Urinary bladder (tissue), 4 donors: ENCODE measurements around the gene C1GALT1C1L. TPM values are rescaled to one million over a fixed set of nuclear protein-coding genes. Genes with fewer than 3 reads are reported as not detected.
A peak's percentile ranks its signal among the peaks of the same experiment; 100 is the strongest.
"Not testable (repeated sequence)": the region's sequence is repeated elsewhere in the genome, so short reads cannot be mapped to it uniquely, and the experiment has no call there.

ENCODE experiments used
- DNase-seq: peaks from one replicate; pipeline ENCODE4 v3.0.0-alpha.2; 2015; ENCODE audit errors: extremely low spot score
- H3K27ac ChIP-seq: one replicate; pipeline ENCODE4 v1.5.1; 2013; ENCODE audit warnings: low read depth, mild to moderate bottlenecking, moderate library complexity
- H3K36me3 ChIP-seq: one replicate; pipeline ENCODE4 v1.6.1; 2013; ENCODE audit warnings: mild to moderate bottlenecking, moderate library complexity; ENCODE audit not compliant: insufficient read depth
- H3K4me1 ChIP-seq: one replicate; pipeline ENCODE4 v1.6.1; 2013; ENCODE audit warnings: mild to moderate bottlenecking, moderate library complexity; ENCODE audit not compliant: insufficient read depth
- H3K4me3 ChIP-seq: one replicate; pipeline ENCODE4 v1.5.1; 2013; ENCODE audit warnings: low read depth, low read length
- WGBS: extraction: QIAGEN DNeasy Blood & Tissue Kit; methylation state at CpG from one replicate; pipeline ENCODE4 v1.1.7; 2013; 5-methylcytosine and 5-hydroxymethylcytosine counted together
- polyA plus RNA-seq: library from polyadenylated mRNA; stranded (reverse); fragments of 200-250 nt; gene quantifications from one replicate; pipeline ENCODE4 v1.2.3, GENCODE V29; 2013
- total RNA-seq: library from RNA; depleted of rRNA; stranded (reverse); fragments of >200 nt; gene quantifications from one replicate; pipeline ENCODE4 v1.2.3, GENCODE V29; 2014
- donor health status: healthy with polysubstance abuse.
- donor health status: healthy.

C1GALT1C1L gene
- total and polyA plus RNA-seq, 2 donors, result 2.2 to 2.9 TPM

- peak overlapping the region; percentile 73 for H3K4me3 ChIP-seq
- H3K36me3 ChIP-seq, result no peaks in the 10 kb centered on the region
- no peaks in the 10 kb centered on the region for H3K4me1 ChIP-seq
- no peak for DNase-seq
- no peak overlapping the region for H3K27ac ChIP-seq
- 27% methylated on average over 10 of the region's 10 CpGs for WGBS
Observed at GRCh38 chr2:43636621-43637020, 39.6 kb downstream of the C1GALT1C1L start.

DNA sequence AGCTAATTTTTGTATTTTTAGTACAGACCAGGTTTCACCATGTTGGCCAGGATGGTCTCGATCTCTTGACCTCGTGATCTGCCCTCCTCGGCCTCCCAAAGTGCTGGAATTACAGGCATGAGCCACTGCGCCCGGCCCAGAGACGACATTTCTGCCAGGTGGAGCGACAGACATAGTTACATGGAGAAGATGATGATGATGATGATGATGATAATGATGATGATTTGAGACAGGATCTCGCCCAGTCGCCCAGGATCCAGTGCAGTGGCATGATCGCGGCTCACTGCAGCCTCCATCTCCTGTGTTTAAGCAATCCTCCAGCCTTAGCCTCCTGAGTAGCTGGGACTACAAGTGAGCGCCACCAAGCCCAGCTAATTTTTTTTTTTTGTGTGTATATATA is 40.1 kb downstream of the C1GALT1C1L start:
- H3K27ac ChIP-seq, DNase-seq, H3K4me3 ChIP-seq, H3K36me3 ChIP-seq, H3K4me1 ChIP-seq: not testable (repeated sequence)
- 96% methylated on average over 12 of the region's 12 CpGs for WGBS

GRCh38 chr2:43634604-43635306 is 41.5 kb downstream of the C1GALT1C1L start:
- no peak overlapping the region for H3K27ac ChIP-seq
- H3K36me3 ChIP-seq, result no peaks in the 10 kb centered on the region
- no peak overlapping the region for H3K4me3 ChIP-seq
- 28% methylated on average over 6 of the region's 6 CpGs for WGBS
- H3K4me1 ChIP-seq, result no peaks in the 10 kb centered on the region
- DNase-seq, result peak; percentile 77

GRCh38 chr2:43631618-43632317 is 44.5 kb downstream of the C1GALT1C1L start:
- no peak for DNase-seq
- no peak overlapping the region for H3K4me3 ChIP-seq
- whole genome bisulfite sequencing, result 74% methylated on average over 11 of the region's 11 CpGs
- H3K36me3 ChIP-seq, result no peaks in the 10 kb centered on the region
- H3K27ac ChIP-seq, result no peak overlapping the region
- no peaks in the 10 kb centered on the region for H3K4me1 ChIP-seq

Other genes starting within 250 kb of the C1GALT1C1L start
- gene THADA, start 80.4 kb downstream of the C1GALT1C1L start, total RNA-seq, result 71.6 TPM
- 12.2 TPM for gene THADA, start 80.4 kb downstream of the C1GALT1C1L start, polyA plus RNA-seq
- gene PLEKHH2, start 39.2 kb downstream of the C1GALT1C1L start, total RNA-seq, result 53.6 TPM
- gene PLEKHH2, start 39.2 kb downstream of the C1GALT1C1L start, polyA plus RNA-seq, result 7.0 TPM
- 70.8 TPM for gene DYNC2LI1, start 97.6 kb upstream of the C1GALT1C1L start, total RNA-seq
- gene DYNC2LI1, start 97.6 kb upstream of the C1GALT1C1L start, polyA plus RNA-seq, result 11.8 TPM
- not detected for gene ABCG5, start 162.4 kb upstream of the C1GALT1C1L start, total RNA-seq
- gene ABCG5, start 162.4 kb upstream of the C1GALT1C1L start, polyA plus RNA-seq, result not detected
- gene ABCG8, start 162.5 kb upstream of the C1GALT1C1L start, total RNA-seq, result not detected
- gene ABCG8, start 162.5 kb upstream of the C1GALT1C1L start, polyA plus RNA-seq, result 0.01 TPM